ENCODE measurements around the gene DUSP2.
"Not testable (repeated sequence)": the region's sequence is repeated elsewhere in the genome, so short reads cannot be mapped to it uniquely, and the experiment has no call there.

The DUSP2 gene

GRCh38 chr2:96161898-96162297 is 16.7 kb upstream of the DUSP2 start:
- no peak for DNase-seq

GRCh38 chr2:96160366-96160765 is 15.1 kb upstream of the DUSP2 start:
- DNase-seq = not testable (repeated sequence)

- DNase-seq = no peak
Measured at GRCh38 chr2:96159084-96159830, 14.0 kb upstream of the DUSP2 start.

GRCh38 chr2:96158554-96158940 is 13.3 kb upstream of the DUSP2 start:
- DNase-seq = no peak

- DNase-seq = no peak
Measured at GRCh38 chr2:96157649-96158553, 12.7 kb upstream of the DUSP2 start.

- peak; percentile 6 for DNase-seq
Measured at GRCh38 chr2:96156926-96157648, 11.8 kb upstream of the DUSP2 start.

GRCh38 chr2:96156011-96156820 is 11.0 kb upstream of the DUSP2 start:
- DNase-seq = no peak

GRCh38 chr2:96154506-96155380 is 9.5 kb upstream of the DUSP2 start:
- DNase-seq = no peak

- no peak for DNase-seq
Measured at GRCh38 chr2:96153991-96154431, 8.8 kb upstream of the DUSP2 start.

- no peak for DNase-seq
Measured at GRCh38 chr2:96153291-96153713, 8.1 kb upstream of the DUSP2 start.

- no peak for DNase-seq
Measured at GRCh38 chr2:96152304-96153161, 7.3 kb upstream of the DUSP2 start.

- no peak for DNase-seq
Measured at GRCh38 chr2:96151595-96152303, 6.5 kb upstream of the DUSP2 start.

- DNase-seq = no peak
Measured at GRCh38 chr2:96150791-96151594, 5.8 kb upstream of the DUSP2 start.

- no peak for DNase-seq
Measured at GRCh38 chr2:96150007-96150640, 4.9 kb upstream of the DUSP2 start.

GRCh38 chr2:96148410-96149217 is 3.4 kb upstream of the DUSP2 start:
- DNase-seq = peak; percentile 64

- DNase-seq = no peak
Measured at GRCh38 chr2:96147593-96148201, 2.5 kb upstream of the DUSP2 start.
